Endothelial cell of umbilical vein (primary cell): Measurements from ENCODE around the gene CRTC2.

Experiments used
- EZH2 ChIP-seq: IDR thresholded peaks from 2 replicates; pipeline ENCODE4 v1.6.1; 2012; ENCODE audit warnings: borderline replicate concordance, low read depth, mild to moderate bottlenecking, moderate library complexity, low read length, inconsistent platforms; ENCODE audit not compliant: severe bottlenecking
- JUN ChIP-seq: IDR thresholded peaks from 2 replicates; pipeline ENCODE4 v1.6.1; 2011; ENCODE audit warnings: borderline replicate concordance, low read depth; ENCODE audit not compliant: insufficient read length, insufficient read depth
- POLR2A ChIP-seq: IDR thresholded peaks from 2 replicates; pipeline ENCODE4 v1.6.1; 2012; ENCODE audit warnings: low read depth, mild to moderate bottlenecking, control low read depth, low read length
- POLR2AphosphoS5 ChIP-seq: IDR thresholded peaks from 2 replicates; pipeline ENCODE4 v1.6.1; 2012; ENCODE audit warnings: low read depth, mild to moderate bottlenecking, control low read depth, low read length, moderate library complexity; ENCODE audit not compliant: insufficient read depth
- TF ChIP-seq, protein P1 (sequence below), 2 donors: IDR thresholded peaks; 1 replicate in 1 of 2; 2 replicates in 1 of 2; pipeline ENCODE4 v1.5.1; 2011; ENCODE audit warnings: low read length in 2 of 2, mild to moderate bottlenecking in 2 of 2, moderate library complexity in 2 of 2, control low read depth in 1 of 2, inconsistent platforms in 1 of 2, low read depth in 1 of 2; ENCODE audit not compliant: insufficient read depth in 1 of 2; ENCODE audit errors: extremely low read depth in 1 of 2
- TF ChIP-seq, protein P2 (sequence below): IDR thresholded peaks from 2 replicates; pipeline ENCODE4 v1.6.1; 2011; ENCODE audit not compliant: insufficient read depth, insufficient read length

DNA sequence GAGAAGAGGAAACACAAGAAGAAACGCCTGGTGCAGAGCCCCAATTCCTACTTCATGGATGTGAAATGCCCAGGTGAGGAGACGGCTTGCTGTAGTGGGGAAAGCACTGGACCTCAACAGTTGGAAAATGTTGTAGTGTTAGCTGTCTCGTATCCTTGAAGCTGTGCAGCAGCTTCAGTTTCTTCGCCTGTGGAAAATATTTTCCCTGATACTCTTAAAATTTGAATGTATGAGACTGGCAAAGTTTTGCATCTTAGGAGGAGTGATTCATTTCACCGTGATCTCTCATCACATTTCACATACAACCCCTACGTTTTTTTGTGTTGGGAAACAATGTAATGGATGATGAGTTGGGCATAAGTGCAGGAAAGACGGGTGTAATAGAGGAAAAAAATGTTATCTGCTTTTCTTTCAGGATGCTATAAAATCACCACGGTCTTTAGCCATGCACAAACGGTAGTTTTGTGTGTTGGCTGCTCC lies 32.8 kb upstream of the CRTC2 start:
- TF ChIP-seq JUN: no peak
- TF ChIP-seq, protein P1, sequence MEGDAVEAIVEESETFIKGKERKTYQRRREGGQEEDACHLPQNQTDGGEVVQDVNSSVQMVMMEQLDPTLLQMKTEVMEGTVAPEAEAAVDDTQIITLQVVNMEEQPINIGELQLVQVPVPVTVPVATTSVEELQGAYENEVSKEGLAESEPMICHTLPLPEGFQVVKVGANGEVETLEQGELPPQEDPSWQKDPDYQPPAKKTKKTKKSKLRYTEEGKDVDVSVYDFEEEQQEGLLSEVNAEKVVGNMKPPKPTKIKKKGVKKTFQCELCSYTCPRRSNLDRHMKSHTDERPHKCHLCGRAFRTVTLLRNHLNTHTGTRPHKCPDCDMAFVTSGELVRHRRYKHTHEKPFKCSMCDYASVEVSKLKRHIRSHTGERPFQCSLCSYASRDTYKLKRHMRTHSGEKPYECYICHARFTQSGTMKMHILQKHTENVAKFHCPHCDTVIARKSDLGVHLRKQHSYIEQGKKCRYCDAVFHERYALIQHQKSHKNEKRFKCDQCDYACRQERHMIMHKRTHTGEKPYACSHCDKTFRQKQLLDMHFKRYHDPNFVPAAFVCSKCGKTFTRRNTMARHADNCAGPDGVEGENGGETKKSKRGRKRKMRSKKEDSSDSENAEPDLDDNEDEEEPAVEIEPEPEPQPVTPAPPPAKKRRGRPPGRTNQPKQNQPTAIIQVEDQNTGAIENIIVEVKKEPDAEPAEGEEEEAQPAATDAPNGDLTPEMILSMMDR (IDR thresholded peaks at IDR 0.05; ENCODE audit: extremely low read depth in 1 of 2, insufficient read depth in 1 of 2, low read depth in 1 of 2, low read length in 2 of 2): no peak
- TF ChIP-seq POLR2AphosphoS5: no peak
- no peak for TF ChIP-seq EZH2
- no peak for TF ChIP-seq POLR2A
- TF ChIP-seq, protein P2, sequence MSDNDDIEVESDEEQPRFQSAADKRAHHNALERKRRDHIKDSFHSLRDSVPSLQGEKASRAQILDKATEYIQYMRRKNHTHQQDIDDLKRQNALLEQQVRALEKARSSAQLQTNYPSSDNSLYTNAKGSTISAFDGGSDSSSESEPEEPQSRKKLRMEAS: no peak
